ENCODE results near the gene MT1A.

DNA sequence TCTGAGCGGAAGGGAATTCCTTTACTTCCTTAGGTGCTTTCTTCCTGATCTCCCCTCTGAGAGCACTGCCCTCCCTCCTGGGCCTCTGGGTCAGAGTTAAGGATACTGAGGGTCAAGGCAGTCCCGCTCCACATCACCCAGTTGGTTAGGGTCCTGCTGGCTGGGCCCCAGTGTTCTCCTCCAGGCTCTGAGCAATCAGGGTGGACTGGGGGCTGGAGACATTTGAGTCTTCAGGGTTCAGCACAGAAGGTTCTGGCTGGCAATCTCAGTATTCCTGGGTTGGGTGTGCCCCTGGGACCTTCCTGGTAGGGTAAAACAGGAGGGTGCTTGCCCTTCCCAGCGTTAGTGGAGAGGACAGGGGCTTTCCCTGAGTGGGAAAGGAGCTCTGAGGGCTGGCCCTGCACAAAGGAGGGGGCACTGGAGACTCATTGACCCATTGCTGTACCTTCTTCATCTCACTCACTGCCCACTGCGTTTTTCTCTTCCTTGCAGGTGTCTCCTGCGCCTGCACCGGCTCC is 5.6 kb upstream of the MT1A start:
- TF ChIP-seq, protein P1, sequence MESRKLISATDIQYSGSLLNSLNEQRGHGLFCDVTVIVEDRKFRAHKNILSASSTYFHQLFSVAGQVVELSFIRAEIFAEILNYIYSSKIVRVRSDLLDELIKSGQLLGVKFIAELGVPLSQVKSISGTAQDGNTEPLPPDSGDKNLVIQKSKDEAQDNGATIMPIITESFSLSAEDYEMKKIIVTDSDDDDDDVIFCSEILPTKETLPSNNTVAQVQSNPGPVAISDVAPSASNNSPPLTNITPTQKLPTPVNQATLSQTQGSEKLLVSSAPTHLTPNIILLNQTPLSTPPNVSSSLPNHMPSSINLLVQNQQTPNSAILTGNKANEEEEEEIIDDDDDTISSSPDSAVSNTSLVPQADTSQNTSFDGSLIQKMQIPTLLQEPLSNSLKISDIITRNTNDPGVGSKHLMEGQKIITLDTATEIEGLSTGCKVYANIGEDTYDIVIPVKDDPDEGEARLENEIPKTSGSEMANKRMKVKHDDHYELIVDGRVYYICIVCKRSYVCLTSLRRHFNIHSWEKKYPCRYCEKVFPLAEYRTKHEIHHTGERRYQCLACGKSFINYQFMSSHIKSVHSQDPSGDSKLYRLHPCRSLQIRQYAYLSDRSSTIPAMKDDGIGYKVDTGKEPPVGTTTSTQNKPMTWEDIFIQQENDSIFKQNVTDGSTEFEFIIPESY (IDR thresholded peaks at IDR 0.05; ENCODE audit: borderline replicate concordance, low read depth) = no peak
- TF ChIP-seq, protein P2, sequence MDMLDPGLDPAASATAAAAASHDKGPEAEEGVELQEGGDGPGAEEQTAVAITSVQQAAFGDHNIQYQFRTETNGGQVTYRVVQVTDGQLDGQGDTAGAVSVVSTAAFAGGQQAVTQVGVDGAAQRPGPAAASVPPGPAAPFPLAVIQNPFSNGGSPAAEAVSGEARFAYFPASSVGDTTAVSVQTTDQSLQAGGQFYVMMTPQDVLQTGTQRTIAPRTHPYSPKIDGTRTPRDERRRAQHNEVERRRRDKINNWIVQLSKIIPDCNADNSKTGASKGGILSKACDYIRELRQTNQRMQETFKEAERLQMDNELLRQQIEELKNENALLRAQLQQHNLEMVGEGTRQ (IDR thresholded peaks at IDR 0.05; ENCODE audit: borderline replicate concordance, low read depth, low read length) = no peak
- TF ChIP-seq, protein P3, sequence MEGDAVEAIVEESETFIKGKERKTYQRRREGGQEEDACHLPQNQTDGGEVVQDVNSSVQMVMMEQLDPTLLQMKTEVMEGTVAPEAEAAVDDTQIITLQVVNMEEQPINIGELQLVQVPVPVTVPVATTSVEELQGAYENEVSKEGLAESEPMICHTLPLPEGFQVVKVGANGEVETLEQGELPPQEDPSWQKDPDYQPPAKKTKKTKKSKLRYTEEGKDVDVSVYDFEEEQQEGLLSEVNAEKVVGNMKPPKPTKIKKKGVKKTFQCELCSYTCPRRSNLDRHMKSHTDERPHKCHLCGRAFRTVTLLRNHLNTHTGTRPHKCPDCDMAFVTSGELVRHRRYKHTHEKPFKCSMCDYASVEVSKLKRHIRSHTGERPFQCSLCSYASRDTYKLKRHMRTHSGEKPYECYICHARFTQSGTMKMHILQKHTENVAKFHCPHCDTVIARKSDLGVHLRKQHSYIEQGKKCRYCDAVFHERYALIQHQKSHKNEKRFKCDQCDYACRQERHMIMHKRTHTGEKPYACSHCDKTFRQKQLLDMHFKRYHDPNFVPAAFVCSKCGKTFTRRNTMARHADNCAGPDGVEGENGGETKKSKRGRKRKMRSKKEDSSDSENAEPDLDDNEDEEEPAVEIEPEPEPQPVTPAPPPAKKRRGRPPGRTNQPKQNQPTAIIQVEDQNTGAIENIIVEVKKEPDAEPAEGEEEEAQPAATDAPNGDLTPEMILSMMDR (IDR thresholded peaks at IDR 0.05) = no peak

Measured in SK-N-SH (cell line).